ENCODE results near the gene CDHR3. TPM values are rescaled to one million over a fixed set of nuclear protein-coding genes. Genes with fewer than 3 reads are reported as not detected.

The CDHR3 gene
- total and polyA plus RNA-seq, 9 of the 15 experiments (the other 6 are each of a cell fraction or from before 2014, with no cell fraction given) = 0.03 to 0.66 (median 0.24) TPM; not detected in 1

GRCh38 chr7:106009503-106010226, 46.6 kb downstream of the CDHR3 start (continued):
- TF ChIP-seq, protein P1, sequence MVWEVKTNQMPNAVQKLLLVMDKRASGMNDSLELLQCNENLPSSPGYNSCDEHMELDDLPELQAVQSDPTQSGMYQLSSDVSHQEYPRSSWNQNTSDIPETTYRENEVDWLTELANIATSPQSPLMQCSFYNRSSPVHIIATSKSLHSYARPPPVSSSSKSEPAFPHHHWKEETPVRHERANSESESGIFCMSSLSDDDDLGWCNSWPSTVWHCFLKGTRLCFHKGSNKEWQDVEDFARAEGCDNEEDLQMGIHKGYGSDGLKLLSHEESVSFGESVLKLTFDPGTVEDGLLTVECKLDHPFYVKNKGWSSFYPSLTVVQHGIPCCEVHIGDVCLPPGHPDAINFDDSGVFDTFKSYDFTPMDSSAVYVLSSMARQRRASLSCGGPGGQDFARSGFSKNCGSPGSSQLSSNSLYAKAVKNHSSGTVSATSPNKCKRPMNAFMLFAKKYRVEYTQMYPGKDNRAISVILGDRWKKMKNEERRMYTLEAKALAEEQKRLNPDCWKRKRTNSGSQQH (CRISPR knock-in tag; IDR thresholded peaks at IDR 0.05) = peak; percentile 80; the same call in 1 of the 2 replicates
- TF ChIP-seq, protein P2, sequence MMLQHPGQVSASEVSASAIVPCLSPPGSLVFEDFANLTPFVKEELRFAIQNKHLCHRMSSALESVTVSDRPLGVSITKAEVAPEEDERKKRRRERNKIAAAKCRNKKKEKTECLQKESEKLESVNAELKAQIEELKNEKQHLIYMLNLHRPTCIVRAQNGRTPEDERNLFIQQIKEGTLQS (IDR thresholded peaks at IDR 0.05) = peak; percentile 26
- TF ChIP-seq, protein P2 (CRISPR knock-in tag; conservative IDR thresholded peaks at IDR 0.05) = peak; percentile 89
- no peak for TF ChIP-seq SRSF7 (optimal IDR thresholded peaks at IDR 0.05; ENCODE audit: low read depth, low read length)
- peak; percentile 22; the same call in 1 of the 2 replicates for TF ChIP-seq ZNF384 (IDR thresholded peaks at IDR 0.05; ENCODE audit: low read depth, low read length)
- TF ChIP-seq, protein P3, sequence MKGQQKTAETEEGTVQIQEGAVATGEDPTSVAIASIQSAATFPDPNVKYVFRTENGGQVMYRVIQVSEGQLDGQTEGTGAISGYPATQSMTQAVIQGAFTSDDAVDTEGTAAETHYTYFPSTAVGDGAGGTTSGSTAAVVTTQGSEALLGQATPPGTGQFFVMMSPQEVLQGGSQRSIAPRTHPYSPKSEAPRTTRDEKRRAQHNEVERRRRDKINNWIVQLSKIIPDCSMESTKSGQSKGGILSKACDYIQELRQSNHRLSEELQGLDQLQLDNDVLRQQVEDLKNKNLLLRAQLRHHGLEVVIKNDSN (CRISPR knock-in tag; IDR thresholded peaks at IDR 0.05) = peak; percentile 83
- TF ChIP-seq RAD51 (IDR thresholded peaks at IDR 0.05; ENCODE audit: borderline replicate concordance, low read depth) = peak; percentile 86
- peak in 2 of 3 experiments; percentile 56 to 63 for TF ChIP-seq YY1 (IDR thresholded peaks at IDR 0.05; ENCODE audit: borderline replicate concordance in 1 of 3, control insufficient read depth in 1 of 3, extremely low read depth in 1 of 3, insufficient read depth in 3 of 3, insufficient read length in 1 of 3, insufficient replicate concordance in 2 of 3, low read depth in 1 of 3, low read length in 2 of 3)
- no peak for TF ChIP-seq ZC3H11A (IDR thresholded peaks at IDR 0.05; ENCODE audit: low read depth, low read length)
- TF ChIP-seq GTF2A2 (tag; IDR thresholded peaks at IDR 0.05) = no peak
- TF ChIP-seq CXXC5 (CRISPR knock-in tag; IDR thresholded peaks at IDR 0.05) = peak; percentile 71
- no peak for TF ChIP-seq FIP1L1 (IDR thresholded peaks at IDR 0.05; ENCODE audit: low read depth, low read length, poor library complexity, severe bottlenecking)
- TF ChIP-seq, protein P4, sequence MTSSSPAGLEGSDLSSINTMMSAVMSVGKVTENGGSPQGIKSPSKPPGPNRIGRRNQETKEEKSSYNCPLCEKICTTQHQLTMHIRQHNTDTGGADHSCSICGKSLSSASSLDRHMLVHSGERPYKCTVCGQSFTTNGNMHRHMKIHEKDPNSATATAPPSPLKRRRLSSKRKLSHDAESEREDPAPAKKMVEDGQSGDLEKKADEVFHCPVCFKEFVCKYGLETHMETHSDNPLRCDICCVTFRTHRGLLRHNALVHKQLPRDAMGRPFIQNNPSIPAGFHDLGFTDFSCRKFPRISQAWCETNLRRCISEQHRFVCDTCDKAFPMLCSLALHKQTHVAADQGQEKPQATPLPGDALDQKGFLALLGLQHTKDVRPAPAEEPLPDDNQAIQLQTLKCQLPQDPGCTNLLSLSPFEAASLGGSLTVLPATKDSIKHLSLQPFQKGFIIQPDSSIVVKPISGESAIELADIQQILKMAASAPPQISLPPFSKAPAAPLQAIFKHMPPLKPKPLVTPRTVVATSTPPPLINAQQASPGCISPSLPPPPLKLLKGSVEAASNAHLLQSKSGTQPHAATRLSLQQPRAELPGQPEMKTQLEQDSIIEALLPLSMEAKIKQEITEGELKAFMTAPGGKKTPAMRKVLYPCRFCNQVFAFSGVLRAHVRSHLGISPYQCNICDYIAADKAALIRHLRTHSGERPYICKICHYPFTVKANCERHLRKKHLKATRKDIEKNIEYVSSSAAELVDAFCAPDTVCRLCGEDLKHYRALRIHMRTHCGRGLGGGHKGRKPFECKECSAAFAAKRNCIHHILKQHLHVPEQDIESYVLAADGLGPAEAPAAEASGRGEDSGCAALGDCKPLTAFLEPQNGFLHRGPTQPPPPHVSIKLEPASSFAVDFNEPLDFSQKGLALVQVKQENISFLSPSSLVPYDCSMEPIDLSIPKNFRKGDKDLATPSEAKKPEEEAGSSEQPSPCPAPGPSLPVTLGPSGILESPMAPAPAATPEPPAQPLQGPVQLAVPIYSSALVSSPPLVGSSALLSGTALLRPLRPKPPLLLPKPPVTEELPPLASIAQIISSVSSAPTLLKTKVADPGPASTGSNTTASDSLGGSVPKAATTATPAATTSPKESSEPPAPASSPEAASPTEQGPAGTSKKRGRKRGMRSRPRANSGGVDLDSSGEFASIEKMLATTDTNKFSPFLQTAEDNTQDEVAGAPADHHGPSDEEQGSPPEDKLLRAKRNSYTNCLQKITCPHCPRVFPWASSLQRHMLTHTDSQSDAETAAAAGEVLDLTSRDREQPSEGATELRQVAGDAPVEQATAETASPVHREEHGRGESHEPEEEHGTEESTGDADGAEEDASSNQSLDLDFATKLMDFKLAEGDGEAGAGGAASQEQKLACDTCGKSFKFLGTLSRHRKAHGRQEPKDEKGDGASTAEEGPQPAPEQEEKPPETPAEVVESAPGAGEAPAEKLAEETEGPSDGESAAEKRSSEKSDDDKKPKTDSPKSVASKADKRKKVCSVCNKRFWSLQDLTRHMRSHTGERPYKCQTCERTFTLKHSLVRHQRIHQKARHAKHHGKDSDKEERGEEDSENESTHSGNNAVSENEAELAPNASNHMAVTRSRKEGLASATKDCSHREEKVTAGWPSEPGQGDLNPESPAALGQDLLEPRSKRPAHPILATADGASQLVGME (CRISPR knock-in tag; IDR thresholded peaks at IDR 0.05) = peak; percentile 79; the same call in 1 of the 2 replicates
- TF ChIP-seq NRF1 (conservative IDR thresholded peaks at IDR 0.05 in 1 of 2, IDR thresholded peaks at IDR 0.05 in 1 of 2) = 0 out of 4 replicates have a peak, but pooled peaks of 1 of the 2 experiments have one; percentile 30
- TF ChIP-seq FOXK2 (conservative IDR thresholded peaks at IDR 0.05 in 1 of 2, IDR thresholded peaks at IDR 0.05 in 1 of 2; ENCODE audit: low read depth in 2 of 2) = 0 out of 4 replicates have a peak, but pooled peaks of 1 of the 2 experiments have one; percentile 27

Data from K562 (cell line).